H1 (cell line): ENCODE measurements around the gene TTC38. TPM values are rescaled to one million over a fixed set of nuclear protein-coding genes. Genes with fewer than 3 reads are reported as not detected.

Source experiments
- BCL11A ChIP-seq, 2 experiments: IDR thresholded peaks; one replicate each; pipeline ENCODE4 v1.6.1; 2011; ENCODE audit warnings: low read depth in 2 of 2, low read length in 2 of 2, mild to moderate bottlenecking in 2 of 2
- CEBPB ChIP-seq: IDR thresholded peaks from 2 replicates; pipeline ENCODE4 v1.6.1; 2012; ENCODE audit warnings: low read depth, low read length
- ZNF274 ChIP-seq: IDR thresholded peaks from 2 replicates; pipeline ENCODE4 v1.7.0; 2012; ENCODE audit warnings: low read length, borderline replicate concordance; ENCODE audit errors: extremely low read depth
- polyA plus RNA-seq, 7 experiments: library from polyadenylated mRNA; depleted of rRNA in 3 of 7; stranded (reverse) in 5 of 7; unstranded in 2 of 7; fragments of >200 nt in 5 of 7; fragments of 200-250 nt in 2 of 7; gene quantifications; 1 replicate in 5 of 7; 2 replicates in 1 of 7; 4 replicates in 1 of 7; pipeline versions ENCODE4 v1.2.1 to v1.2.3, GENCODE V29; 2011 to 2013; ENCODE audit warnings: missing spikeins in 2 of 7, mixed read lengths in 2 of 7
- total RNA-seq: library from RNA; stranded (reverse); fragmentation: NEBNext Ultra II Directional; extraction: Animal tissue kit (Norgen Biotek cat#: 25700); gene quantifications from 2 replicates; pipeline ENCODE4 v1.2.1, GENCODE V29; 2021

The TTC38 gene
- total and polyA plus RNA-seq, 2 of the 8 experiments (the other 6 are each of a cell fraction or from before 2014, with no cell fraction given), result 25.3 to 34.8 TPM

DNA sequence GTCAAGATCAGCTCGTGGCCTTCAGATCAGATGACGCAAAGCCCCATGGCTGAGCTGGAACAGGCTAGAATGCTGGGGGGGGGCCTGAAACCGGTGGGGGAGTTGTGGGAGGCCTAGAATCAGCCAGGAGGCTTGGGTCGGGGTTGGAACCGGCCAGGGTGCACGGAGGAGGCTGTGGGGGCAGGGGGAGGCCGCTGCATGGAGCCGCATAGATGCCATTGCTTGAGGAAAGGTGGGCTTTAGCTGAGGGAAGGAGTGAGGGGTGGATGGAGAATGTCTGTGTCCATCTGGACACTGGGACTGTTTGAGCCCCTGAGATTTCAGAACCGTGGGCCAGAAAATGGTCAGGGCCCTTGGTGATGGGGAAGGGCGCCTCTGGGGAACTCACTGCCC is 42.9 kb upstream of the TTC38 start (continued):
- TF ChIP-seq CEBPB (no peak), BCL11A (IDR thresholded peaks at IDR 0.05; ENCODE audit: low read depth in 2 of 2, low read length in 2 of 2) (no peak), ZNF274 (no peak)
- TF ChIP-seq, all 59 proteins: peak for 0
